Astrocyte (in vitro differentiated cells and primary cell): ENCODE measurements around the gene GPC3. TPM values are rescaled to one million over a fixed set of nuclear protein-coding genes. Genes with fewer than 3 reads are reported as not detected.

ENCODE experiments used
- DNase-seq: peaks from one replicate; pipeline ENCODE4 v3.0.0-alpha.2; 2010; ENCODE audit warnings: low read depth
- FAIRE-seq: peaks from 2 replicates; lab custom pipeline; 2011; peaks lifted over from hg19 to GRCh38; lab: Jason Lieb, UNC
- H2AFZ ChIP-seq: 2 replicates; pipeline ENCODE4 v1.6.0; 2012; ENCODE audit warnings: low read depth, low read length, inconsistent platforms
- H3K27ac ChIP-seq: 2 replicates; pipeline ENCODE4 v1.5.1; 2011; ENCODE audit warnings: low read depth, low read length, inconsistent platforms
- H3K27me3 ChIP-seq: 2 replicates; pipeline ENCODE4 v1.6.0; 2011; ENCODE audit warnings: low read length, inconsistent platforms; ENCODE audit not compliant: insufficient read depth
- H3K36me3 ChIP-seq: 2 replicates; pipeline ENCODE4 v1.5.1; 2011; ENCODE audit warnings: low read length, inconsistent platforms; ENCODE audit not compliant: insufficient read depth
- H3K4me1 ChIP-seq: 2 replicates; pipeline ENCODE4 v1.5.1; 2011; ENCODE audit warnings: low read length, inconsistent platforms; ENCODE audit not compliant: insufficient read depth
- H3K4me2 ChIP-seq: 2 replicates; pipeline ENCODE4 v1.6.0; 2012; ENCODE audit warnings: low read length, inconsistent platforms
- H3K4me3 ChIP-seq: 2 replicates; pipeline ENCODE4 v1.5.1; 2011; ENCODE audit warnings: low read depth, mild to moderate bottlenecking, low read length, inconsistent platforms; ENCODE audit not compliant: insufficient read depth
- H3K79me2 ChIP-seq: 2 replicates; pipeline ENCODE4 v1.6.0; 2012; ENCODE audit warnings: mild to moderate bottlenecking, low read length, inconsistent platforms; ENCODE audit not compliant: insufficient read depth
- H3K9ac ChIP-seq: 2 replicates; pipeline ENCODE4 v1.6.0; 2012; ENCODE audit warnings: mild to moderate bottlenecking, low read length, inconsistent platforms
- H3K9me3 ChIP-seq: 2 replicates; pipeline ENCODE4 v1.5.1; 2012; ENCODE audit warnings: low read depth, mild to moderate bottlenecking, low read length, inconsistent platforms; ENCODE audit not compliant: insufficient read depth
- H4K20me1 ChIP-seq: 2 replicates; pipeline ENCODE4 v1.6.0; 2012; ENCODE audit warnings: low read length, inconsistent platforms; ENCODE audit not compliant: insufficient read depth
- H3K27ac Mint-ChIP-seq: one replicate; pipeline ENCODE4 v1.8.0; 2021; ENCODE audit warnings: mild to moderate bottlenecking, mixed read lengths; ENCODE audit not compliant: unreplicated experiment
- H3K27me3 Mint-ChIP-seq: one replicate; pipeline ENCODE4 v1.8.0; 2021; ENCODE audit warnings: low read depth, mixed read lengths; ENCODE audit not compliant: unreplicated experiment
- H3K36me3 Mint-ChIP-seq: one replicate; pipeline ENCODE4 v1.8.0; 2021; ENCODE audit warnings: low read depth, mixed read lengths; ENCODE audit not compliant: unreplicated experiment
- H3K4me1 Mint-ChIP-seq: one replicate; pipeline ENCODE4 v1.8.0; 2021; ENCODE audit warnings: low read depth, mixed read lengths; ENCODE audit not compliant: unreplicated experiment
- H3K4me3 Mint-ChIP-seq: one replicate; pipeline ENCODE4 v1.8.0; 2021; ENCODE audit warnings: mild to moderate bottlenecking, moderate library complexity, mixed read lengths; ENCODE audit not compliant: unreplicated experiment
- H3K9me3 Mint-ChIP-seq: one replicate; pipeline ENCODE4 v1.8.0; 2021; ENCODE audit warnings: mild to moderate bottlenecking, mixed read lengths; ENCODE audit not compliant: unreplicated experiment
- CTCF ChIP-seq: IDR thresholded peaks from 2 replicates; pipeline ENCODE4 v1.5.1; 2011; ENCODE audit warnings: low read depth, mild to moderate bottlenecking, inconsistent platforms, low read length, moderate library complexity; ENCODE audit not compliant: insufficient read depth
- EZH2 ChIP-seq: IDR thresholded peaks from 2 replicates; pipeline ENCODE4 v1.6.1; 2012; ENCODE audit warnings: mild to moderate bottlenecking, low read length, inconsistent platforms; ENCODE audit not compliant: insufficient read depth
- total RNA-seq: library from RNA; stranded (reverse); gene quantifications from 2 replicates; pipeline ENCODE4 v1.2.1, GENCODE V29; 2021

GPC3 gene
- total RNA-seq, 1 donor from 2014 or later, result 8.2 TPM

- Histone ChIP-seq H3K4me2 (no peak overlapping the region), H3K4me3 (no peak overlapping the region), H4K20me1 (no peaks in the 10 kb centered on the region), H3K9ac (no peak overlapping the region), H2AFZ (no peak overlapping the region), H3K27ac (peak overlapping the region; percentile 19), H3K27me3 (no peaks in the 10 kb centered on the region), H3K79me2 (no peaks in the 10 kb centered on the region), H3K9me3 (no peaks in the 10 kb centered on the region), H3K36me3 (no peaks in the 10 kb centered on the region), H3K4me1 (peaks cover 2% of the 10 kb centered on the region)
- H3K9me3 Mint-ChIP-seq, result no peaks in the 10 kb centered on the region
- no peak overlapping the region for H3K4me3 Mint-ChIP-seq
- H3K4me1 Mint-ChIP-seq, result peaks cover 3% of the 10 kb centered on the region
- no peak for TF ChIP-seq EZH2
- no peak for TF ChIP-seq CTCF
- no peaks in the 10 kb centered on the region for H3K36me3 Mint-ChIP-seq
- no peak for FAIRE-seq
- no peaks in the 10 kb centered on the region for H3K27me3 Mint-ChIP-seq
- no peak for DNase-seq
- H3K27ac Mint-ChIP-seq, result peak overlapping the region; percentile 66
Observed at GRCh38 chrX:133544778-133545177, 440.6 kb downstream of the GPC3 start.

GRCh38 chrX:133544115-133544514, 441.3 kb downstream of the GPC3 start:
- Histone ChIP-seq H3K79me2 (no peaks in the 10 kb centered on the region), H3K4me2 (no peak overlapping the region), H3K4me1 (peaks cover 2% of the 10 kb centered on the region), H3K4me3 (no peak overlapping the region), H3K9ac (no peak overlapping the region), H4K20me1 (no peaks in the 10 kb centered on the region), H3K27me3 (no peaks in the 10 kb centered on the region), H3K27ac (peak overlapping the region; percentile 50), H3K36me3 (no peaks in the 10 kb centered on the region), H3K9me3 (no peaks in the 10 kb centered on the region), H2AFZ (no peak overlapping the region)
- peaks cover 3% of the 10 kb centered on the region for H3K4me1 Mint-ChIP-seq
- FAIRE-seq (peak; percentile 34), DNase-seq (peak; percentile 65)
- H3K36me3 Mint-ChIP-seq, result no peaks in the 10 kb centered on the region
- H3K27ac Mint-ChIP-seq, result peak overlapping the region; percentile 66
- no peaks in the 10 kb centered on the region for H3K27me3 Mint-ChIP-seq
- TF ChIP-seq EZH2 (no peak), CTCF (no peak)
- no peaks in the 10 kb centered on the region for H3K9me3 Mint-ChIP-seq
- H3K4me3 Mint-ChIP-seq, result no peak overlapping the region

- Mint-ChIP-seq H3K4me3 (no peak overlapping the region), H3K36me3 (no peaks in the 10 kb centered on the region), H3K4me1 (peaks cover 3% of the 10 kb centered on the region), H3K27me3 (no peaks in the 10 kb centered on the region), H3K27ac (no peak overlapping the region), H3K9me3 (no peaks in the 10 kb centered on the region)
- Histone ChIP-seq H3K36me3 (no peaks in the 10 kb centered on the region), H3K79me2 (no peaks in the 10 kb centered on the region), H3K27me3 (no peaks in the 10 kb centered on the region), H3K4me2 (no peak overlapping the region), H3K9me3 (no peaks in the 10 kb centered on the region), H4K20me1 (no peaks in the 10 kb centered on the region), H3K4me3 (no peak overlapping the region), H2AFZ (no peak overlapping the region), H3K4me1 (peaks cover 2% of the 10 kb centered on the region), H3K27ac (peak overlapping the region; percentile 50), H3K9ac (no peak overlapping the region)
- FAIRE-seq, result no peak
- TF ChIP-seq EZH2 (no peak), CTCF (no peak)
- no peak for DNase-seq
Observed at GRCh38 chrX:133543654-133544053, 441.7 kb downstream of the GPC3 start.
